SK-N-SH (cell line): Measurements from ENCODE around the gene BCAS2. TPM values are rescaled to one million over a fixed set of nuclear protein-coding genes. Genes with fewer than 3 reads are reported as not detected.

Experiments used
- CTCF ChIA-PET: fragments of 300-600, 350-600 bp; formaldehyde crosslinking; extraction: SDS; loops from one replicate; lab custom pipeline; 2021; lab: Yijun Ruan, JAX
- POLR2A ChIA-PET: fragments of 350-600 bp; sonication (Branson Sonifier 250); formaldehyde crosslinking; extraction: SDS; loops from one replicate; lab custom pipeline; 2020; ENCODE audit warnings: antibody characterized with exemption, inconsistent platforms; lab: Yijun Ruan, JAX
- DNase-seq: peaks from one replicate; pipeline ENCODE4 v3.0.0; 2012
- H2AFZ ChIP-seq: fragments of 200-600 bp; sonication (generic); 2 replicates; pipeline ENCODE4 v1.8.1; 2016; ENCODE audit warnings: antibody characterized with exemption, mild to moderate bottlenecking, low read depth
- H3F3A ChIP-seq: fragments of 200-600 bp; sonication (generic); replicated peaks from 2 replicates; pipeline ENCODE3; 2016; ENCODE audit warnings: antibody characterized with exemption, mild to moderate bottlenecking; ENCODE audit not compliant: insufficient read depth
- H3K27ac ChIP-seq, 2 experiments: fragments of 200-500 bp in 1 of 2; fragments of 200-600 bp in 1 of 2; sonication (Bioruptor generic) in 1 of 2; sonication (generic), shearing (Covaris generic) in 1 of 2; 2 replicates each; pipeline versions ENCODE4 v1.5.1 to v1.6.1; 2014 to 2016; ENCODE audit warnings: low read depth in 2 of 2, inconsistent platforms in 1 of 2, low read length in 1 of 2, mild to moderate bottlenecking in 1 of 2, mixed read lengths in 1 of 2
- H3K27me3 ChIP-seq: fragments of 200-600 bp; sonication (generic), shearing (Covaris generic); 2 replicates; pipeline ENCODE4 v1.6.1; 2016; ENCODE audit warnings: mixed run types; ENCODE audit not compliant: insufficient read depth
- H3K36me3 ChIP-seq, 2 experiments: fragments of 200-500 bp in 1 of 2; fragments of 200-600 bp in 1 of 2; sonication (Bioruptor generic) in 1 of 2; sonication (generic) in 1 of 2; replicated peaks in 1 of 2; 2 replicates each; pipeline versions ENCODE3 to v1.5.1; 2014 to 2016; ENCODE audit warnings: low read length in 1 of 2, mild to moderate bottlenecking in 1 of 2; ENCODE audit not compliant: insufficient read depth in 2 of 2, control insufficient read depth in 1 of 2
- H3K4me1 ChIP-seq, 2 experiments: fragments of 200-500 bp in 1 of 2; fragments of 200-600 bp in 1 of 2; sonication (Bioruptor generic) in 1 of 2; sonication (generic), shearing (Covaris generic) in 1 of 2; 2 replicates each; pipeline versions ENCODE4 v1.5.1 to v1.6.1; 2014 to 2016; ENCODE audit warnings: low read depth in 1 of 2, low read length in 1 of 2, mixed run types in 1 of 2; ENCODE audit not compliant: insufficient read depth in 2 of 2, control insufficient read depth in 1 of 2
- H3K4me2 ChIP-seq: fragments of 200-600 bp; sonication (generic), shearing (Covaris generic); 2 replicates; pipeline ENCODE4 v1.6.1; 2017; ENCODE audit warnings: mixed run types
- H3K4me3 ChIP-seq, 2 experiments: fragments of 200-500 bp in 1 of 2; fragments of 200-600 bp in 1 of 2; sonication (Bioruptor generic) in 1 of 2; sonication (generic), shearing (Covaris generic) in 1 of 2; 2 replicates each; pipeline versions ENCODE4 v1.5.1 to v1.8.1; 2014 to 2016; ENCODE audit warnings: low read depth in 2 of 2, inconsistent platforms in 1 of 2, low read length in 1 of 2, mild to moderate bottlenecking in 1 of 2, mixed read lengths in 1 of 2, moderate library complexity in 1 of 2
- H3K79me2 ChIP-seq: fragments of 200-600 bp; sonication (generic); 2 replicates; pipeline ENCODE4 v1.8.1; 2017; ENCODE audit warnings: mild to moderate bottlenecking; ENCODE audit not compliant: insufficient read depth
- H3K9ac ChIP-seq: fragments of 200-600 bp; sonication (generic); 2 replicates; pipeline ENCODE4 v1.6.1; 2017; ENCODE audit warnings: mixed run types
- H3K9me2 ChIP-seq: fragments of 200-600 bp; sonication (generic); 2 replicates; pipeline ENCODE4 v1.6.1; 2017; ENCODE audit warnings: mixed run types
- H3K9me3 ChIP-seq: fragments of 200-600 bp; sonication (generic); 2 replicates; pipeline ENCODE4 v1.6.1; 2017; ENCODE audit warnings: mixed run types, mild to moderate bottlenecking, moderate library complexity
- H4K20me1 ChIP-seq: fragments of 200-600 bp; sonication (generic); 2 replicates; pipeline ENCODE4 v1.6.1; 2017; ENCODE audit warnings: mild to moderate bottlenecking, mixed run types; ENCODE audit not compliant: insufficient read depth
- CHD2 ChIP-seq: fragments of 150-350 bp; IDR thresholded peaks from 2 replicates; pipeline ENCODE4 v1.6.1; 2018; ENCODE audit warnings: low read length; ENCODE audit not compliant: partially characterized antibody
- ELF1 ChIP-seq: IDR thresholded peaks from 2 replicates; pipeline ENCODE4 v1.4.0; 2012
- EZH2phosphoT487 ChIP-seq: fragments of 200-600 bp; sonication (generic); IDR thresholded peaks from 2 replicates; pipeline ENCODE4 v1.6.1; 2017; ENCODE audit warnings: low read depth, mixed run types, mild to moderate bottlenecking, antibody characterized with exemption, moderate library complexity, borderline replicate concordance
- JUND ChIP-seq: IDR thresholded peaks from 2 replicates; pipeline ENCODE4 v1.4.0; 2012
- MEF2A ChIP-seq: IDR thresholded peaks from 2 replicates; pipeline ENCODE4 v1.4.0; 2012; ENCODE audit warnings: low read depth, borderline replicate concordance
- MXI1 ChIP-seq: IDR thresholded peaks from 2 replicates; pipeline ENCODE4 v1.6.1; 2012; ENCODE audit warnings: mild to moderate bottlenecking, low read depth, low read length, improper control_type of control experiment
- NFIC ChIP-seq: IDR thresholded peaks from 2 replicates; pipeline ENCODE4 v1.4.0; 2012; ENCODE audit warnings: borderline replicate concordance
- POLR2AphosphoS5 ChIP-seq: IDR thresholded peaks from 2 replicates; pipeline ENCODE4 v1.6.1; 2012; ENCODE audit warnings: low read depth, low read length
- RAD21 ChIP-seq: IDR thresholded peaks from 2 replicates; pipeline ENCODE4 v1.6.1; 2012; ENCODE audit warnings: mild to moderate bottlenecking, low read length
- RFX5 ChIP-seq: IDR thresholded peaks from 2 replicates; pipeline ENCODE4 v1.6.1; 2012; ENCODE audit warnings: mild to moderate bottlenecking, improper control_type of control experiment, low read length
- RXRA ChIP-seq: IDR thresholded peaks from 2 replicates; pipeline ENCODE4 v1.4.0; 2012; ENCODE audit warnings: low read depth, mild to moderate bottlenecking, borderline replicate concordance
- SIN3A ChIP-seq: IDR thresholded peaks from 2 replicates; pipeline ENCODE4 v1.6.1; 2012; ENCODE audit warnings: low read depth, mild to moderate bottlenecking, low read length, moderate library complexity, borderline replicate concordance
- SMC3 ChIP-seq: IDR thresholded peaks from 2 replicates; pipeline ENCODE4 v1.6.1; 2012; ENCODE audit warnings: low read depth, low read length, improper control_type of control experiment
- TEAD4 ChIP-seq: IDR thresholded peaks from 2 replicates; pipeline ENCODE4 v1.4.0; 2012; ENCODE audit warnings: mild to moderate bottlenecking, borderline replicate concordance; ENCODE audit not compliant: insufficient read depth
- YY1 ChIP-seq: IDR thresholded peaks from 2 replicates; pipeline ENCODE4 v1.4.0; 2012; ENCODE audit warnings: low read depth, mild to moderate bottlenecking
- WGBS: methylation state at CpG from one replicate; pipeline ENCODE4 v1.1.6; 2017; ENCODE audit warnings: low lambda C conversion rate; 5-methylcytosine and 5-hydroxymethylcytosine counted together
- polyA plus RNA-seq, 3 experiments: library from polyadenylated mRNA; depleted of rRNA; stranded (reverse); fragments of >200 nt; gene quantifications; 2 replicates each; pipeline ENCODE4 v1.2.3, GENCODE V29; 2012
- TF ChIP-seq, protein P1 (sequence below): IDR thresholded peaks from 2 replicates; pipeline ENCODE4 v1.4.0; 2012; ENCODE audit warnings: low read depth
- TF ChIP-seq, protein P2 (sequence below): IDR thresholded peaks from 2 replicates; pipeline ENCODE4; 2012
- TF ChIP-seq, protein P3 (sequence below): IDR thresholded peaks from 2 replicates; pipeline ENCODE4 v1.6.1; 2012; ENCODE audit warnings: mild to moderate bottlenecking, low read depth, low read length, moderate library complexity
- TF ChIP-seq, protein P4 (sequence below): fragments of 200-600 bp; sonication (generic); IDR thresholded peaks from 2 replicates; pipeline ENCODE4 v1.6.1; 2017; ENCODE audit warnings: antibody characterized with exemption, mild to moderate bottlenecking, moderate library complexity

BCAS2 gene
- polyA plus RNA-seq, 1 of the 3 experiments (the other 2 are of a cell fraction) = 19.6 TPM

DNA sequence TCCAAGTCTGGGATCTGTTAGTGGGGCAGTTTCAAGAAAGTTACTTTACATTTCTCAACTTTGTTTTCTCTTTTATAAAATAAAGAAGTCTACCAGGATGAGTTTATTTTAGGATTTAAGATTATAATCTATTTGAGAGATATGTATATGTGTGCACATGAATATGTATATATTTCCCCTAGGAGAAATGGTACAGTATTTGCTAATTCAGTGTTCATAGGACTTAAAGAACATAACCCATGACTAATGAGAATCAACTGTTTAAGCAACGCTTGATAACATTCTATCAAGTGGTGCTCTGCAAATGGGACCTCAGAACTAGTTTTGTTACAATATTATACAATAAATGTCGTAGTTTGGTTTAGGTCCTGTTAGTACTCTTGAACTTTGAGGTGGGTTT lies 7.0 kb downstream of the BCAS2 start:
- Histone ChIP-seq H4K20me1 (no peaks in the 10 kb centered on the region), H3K27ac (no peak overlapping the region), H3F3A (peaks cover 5% of the 10 kb centered on the region), H3K9me3 (no peaks in the 10 kb centered on the region), H3K79me2 (peaks cover 5% of the 10 kb centered on the region), H3K9me2 (no peaks in the 10 kb centered on the region), H3K4me1 (no peaks in the 10 kb centered on the region)
- 97% methylated on average over 2 of the region's 2 CpGs for WGBS
- DNase-seq = no peak
- TF ChIP-seq SMC3 (no peak), NFIC (no peak), MEF2A (no peak), JUND (no peak), EZH2phosphoT487 (no peak), YY1 (no peak), SIN3A (no peak), CHD2 (no peak), MXI1 (no peak), RAD21 (no peak), RXRA (no peak), TEAD4 (no peak), RFX5 (no peak), POLR2AphosphoS5 (no peak), ELF1 (no peak)
- TF ChIP-seq, protein P1, sequence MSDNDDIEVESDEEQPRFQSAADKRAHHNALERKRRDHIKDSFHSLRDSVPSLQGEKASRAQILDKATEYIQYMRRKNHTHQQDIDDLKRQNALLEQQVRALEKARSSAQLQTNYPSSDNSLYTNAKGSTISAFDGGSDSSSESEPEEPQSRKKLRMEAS = no peak
- TF ChIP-seq, protein P2, sequence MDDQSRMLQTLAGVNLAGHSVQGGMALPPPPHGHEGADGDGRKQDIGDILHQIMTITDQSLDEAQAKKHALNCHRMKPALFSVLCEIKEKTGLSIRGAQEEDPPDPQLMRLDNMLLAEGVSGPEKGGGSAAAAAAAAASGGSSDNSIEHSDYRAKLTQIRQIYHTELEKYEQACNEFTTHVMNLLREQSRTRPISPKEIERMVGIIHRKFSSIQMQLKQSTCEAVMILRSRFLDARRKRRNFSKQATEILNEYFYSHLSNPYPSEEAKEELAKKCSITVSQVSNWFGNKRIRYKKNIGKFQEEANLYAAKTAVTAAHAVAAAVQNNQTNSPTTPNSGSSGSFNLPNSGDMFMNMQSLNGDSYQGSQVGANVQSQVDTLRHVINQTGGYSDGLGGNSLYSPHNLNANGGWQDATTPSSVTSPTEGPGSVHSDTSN = no peak
- TF ChIP-seq, protein P3, sequence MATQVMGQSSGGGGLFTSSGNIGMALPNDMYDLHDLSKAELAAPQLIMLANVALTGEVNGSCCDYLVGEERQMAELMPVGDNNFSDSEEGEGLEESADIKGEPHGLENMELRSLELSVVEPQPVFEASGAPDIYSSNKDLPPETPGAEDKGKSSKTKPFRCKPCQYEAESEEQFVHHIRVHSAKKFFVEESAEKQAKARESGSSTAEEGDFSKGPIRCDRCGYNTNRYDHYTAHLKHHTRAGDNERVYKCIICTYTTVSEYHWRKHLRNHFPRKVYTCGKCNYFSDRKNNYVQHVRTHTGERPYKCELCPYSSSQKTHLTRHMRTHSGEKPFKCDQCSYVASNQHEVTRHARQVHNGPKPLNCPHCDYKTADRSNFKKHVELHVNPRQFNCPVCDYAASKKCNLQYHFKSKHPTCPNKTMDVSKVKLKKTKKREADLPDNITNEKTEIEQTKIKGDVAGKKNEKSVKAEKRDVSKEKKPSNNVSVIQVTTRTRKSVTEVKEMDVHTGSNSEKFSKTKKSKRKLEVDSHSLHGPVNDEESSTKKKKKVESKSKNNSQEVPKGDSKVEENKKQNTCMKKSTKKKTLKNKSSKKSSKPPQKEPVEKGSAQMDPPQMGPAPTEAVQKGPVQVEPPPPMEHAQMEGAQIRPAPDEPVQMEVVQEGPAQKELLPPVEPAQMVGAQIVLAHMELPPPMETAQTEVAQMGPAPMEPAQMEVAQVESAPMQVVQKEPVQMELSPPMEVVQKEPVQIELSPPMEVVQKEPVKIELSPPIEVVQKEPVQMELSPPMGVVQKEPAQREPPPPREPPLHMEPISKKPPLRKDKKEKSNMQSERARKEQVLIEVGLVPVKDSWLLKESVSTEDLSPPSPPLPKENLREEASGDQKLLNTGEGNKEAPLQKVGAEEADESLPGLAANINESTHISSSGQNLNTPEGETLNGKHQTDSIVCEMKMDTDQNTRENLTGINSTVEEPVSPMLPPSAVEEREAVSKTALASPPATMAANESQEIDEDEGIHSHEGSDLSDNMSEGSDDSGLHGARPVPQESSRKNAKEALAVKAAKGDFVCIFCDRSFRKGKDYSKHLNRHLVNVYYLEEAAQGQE = no peak
- TF ChIP-seq, protein P4, sequence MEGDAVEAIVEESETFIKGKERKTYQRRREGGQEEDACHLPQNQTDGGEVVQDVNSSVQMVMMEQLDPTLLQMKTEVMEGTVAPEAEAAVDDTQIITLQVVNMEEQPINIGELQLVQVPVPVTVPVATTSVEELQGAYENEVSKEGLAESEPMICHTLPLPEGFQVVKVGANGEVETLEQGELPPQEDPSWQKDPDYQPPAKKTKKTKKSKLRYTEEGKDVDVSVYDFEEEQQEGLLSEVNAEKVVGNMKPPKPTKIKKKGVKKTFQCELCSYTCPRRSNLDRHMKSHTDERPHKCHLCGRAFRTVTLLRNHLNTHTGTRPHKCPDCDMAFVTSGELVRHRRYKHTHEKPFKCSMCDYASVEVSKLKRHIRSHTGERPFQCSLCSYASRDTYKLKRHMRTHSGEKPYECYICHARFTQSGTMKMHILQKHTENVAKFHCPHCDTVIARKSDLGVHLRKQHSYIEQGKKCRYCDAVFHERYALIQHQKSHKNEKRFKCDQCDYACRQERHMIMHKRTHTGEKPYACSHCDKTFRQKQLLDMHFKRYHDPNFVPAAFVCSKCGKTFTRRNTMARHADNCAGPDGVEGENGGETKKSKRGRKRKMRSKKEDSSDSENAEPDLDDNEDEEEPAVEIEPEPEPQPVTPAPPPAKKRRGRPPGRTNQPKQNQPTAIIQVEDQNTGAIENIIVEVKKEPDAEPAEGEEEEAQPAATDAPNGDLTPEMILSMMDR = no peak
- TF ChIP-seq, all 33 proteins: peak for 0
- H3K27me3 ChIP-seq = no peaks in the 10 kb centered on the region
- H3K4me3 ChIP-seq = no peak overlapping the region
- peaks cover 55 to 59% of the 10 kb centered on the region in 2 experiments for H3K36me3 ChIP-seq
- no peak overlapping the region for H2AFZ ChIP-seq
- H3K9ac ChIP-seq = no peak overlapping the region
- H3K4me2 ChIP-seq = no peak overlapping the region
- POLR2A ChIA-PET = no interaction called here
- CTCF ChIA-PET = no interaction called here
